ENCODE data around the gene KIF18A.
"Not testable (repeated sequence)": the region's sequence is repeated elsewhere in the genome, so short reads cannot be mapped to it uniquely, and the experiment has no call there.

KIF18A gene

DNA sequence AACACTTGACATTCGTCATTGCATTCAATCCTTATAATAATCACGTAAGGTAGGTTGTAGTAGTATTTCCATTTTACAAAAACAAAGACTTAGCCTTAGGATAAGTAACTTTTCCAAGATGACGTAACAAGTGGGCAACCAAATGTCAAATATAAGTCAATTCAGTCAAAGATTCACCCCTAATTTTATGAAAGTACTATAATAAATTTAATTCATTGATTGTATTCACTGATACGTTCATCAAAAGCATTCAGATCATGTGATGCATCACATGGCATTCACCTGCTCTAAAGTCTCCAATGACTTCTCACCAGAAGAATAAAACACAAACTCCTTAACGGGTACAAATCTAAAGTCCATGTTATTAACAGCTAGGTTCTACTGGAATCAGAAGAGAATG, 2.1 kb downstream of the KIF18A start:
- no peak for DNase-seq

DNA sequence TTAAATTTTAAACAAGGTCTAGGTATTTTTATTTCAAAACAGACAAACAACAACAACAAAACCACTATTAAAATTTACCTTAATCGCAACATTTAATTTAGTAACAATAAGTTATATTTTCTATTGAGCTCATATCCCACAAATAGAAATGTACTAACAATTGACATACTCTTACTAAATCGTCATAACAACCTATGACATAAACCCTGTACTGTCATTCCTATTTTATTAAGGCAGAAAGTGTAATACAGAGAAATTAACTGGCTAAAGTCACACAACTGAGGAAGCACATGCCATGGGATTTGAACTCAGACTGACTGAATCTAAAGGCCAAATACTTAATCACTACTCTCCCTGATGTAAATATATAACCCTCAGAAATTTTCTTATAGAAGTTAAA, 3.0 kb downstream of the KIF18A start:
- no peak for DNase-seq

DNA sequence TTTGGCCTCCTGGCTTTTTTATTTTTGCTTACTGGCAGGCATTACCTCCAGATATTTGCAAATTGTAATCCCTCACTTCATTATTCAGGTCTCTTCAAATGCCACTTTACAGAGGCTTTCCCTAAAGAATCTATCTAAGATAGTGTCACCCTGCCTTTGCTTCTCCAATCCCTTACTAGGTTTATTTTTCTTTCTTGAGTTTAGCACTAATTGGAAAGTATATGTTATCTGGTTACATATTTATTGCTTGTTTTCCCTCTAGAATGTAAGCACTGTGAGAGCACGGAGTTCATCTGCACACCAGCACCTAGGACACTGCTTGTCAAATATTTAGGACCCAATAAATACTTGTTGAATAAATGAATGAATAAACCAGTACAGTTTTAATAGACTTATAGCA, 3.5 kb downstream of the KIF18A start:
- no peak for DNase-seq

DNA sequence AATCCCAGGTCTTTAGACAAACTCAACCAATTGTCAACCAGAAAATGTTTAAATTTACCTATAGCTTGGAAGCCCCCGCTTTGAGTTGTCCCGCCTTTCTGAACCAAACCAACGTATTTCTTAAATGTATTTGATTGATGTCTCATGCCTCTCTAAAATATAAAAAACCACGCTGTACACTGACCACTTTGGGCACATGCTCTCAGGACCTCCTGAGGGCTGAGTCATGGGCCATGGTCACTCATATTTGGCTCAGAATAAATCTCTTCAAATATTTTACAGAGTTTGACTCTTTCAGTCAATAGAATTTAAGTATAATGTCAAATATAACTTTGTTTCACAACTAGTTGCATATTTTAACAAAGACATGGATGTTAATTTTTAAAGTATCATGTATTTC, 5.7 kb downstream of the KIF18A start:
- DNase-seq, result not testable (repeated sequence)

DNA sequence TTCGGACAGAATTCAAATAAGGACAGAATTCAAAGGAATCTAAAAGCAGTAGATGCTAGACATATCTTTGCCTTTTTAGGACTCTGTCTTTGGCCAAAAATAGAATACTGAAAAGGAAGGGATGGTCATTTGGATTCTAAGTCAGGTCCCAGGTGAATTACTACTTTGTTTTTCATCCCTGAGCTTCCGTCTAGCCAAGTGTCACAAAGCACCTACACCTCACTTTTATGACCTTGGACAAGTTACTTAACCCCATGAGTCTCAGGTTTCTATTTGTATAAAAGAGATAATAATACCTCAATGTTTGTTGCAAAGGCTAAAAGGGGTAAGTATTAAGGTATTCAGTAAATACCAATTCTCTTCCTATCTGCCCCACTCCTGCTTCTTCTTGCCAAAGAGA, 7.3 kb downstream of the KIF18A start:
- DNase-seq, result no peak

DNA sequence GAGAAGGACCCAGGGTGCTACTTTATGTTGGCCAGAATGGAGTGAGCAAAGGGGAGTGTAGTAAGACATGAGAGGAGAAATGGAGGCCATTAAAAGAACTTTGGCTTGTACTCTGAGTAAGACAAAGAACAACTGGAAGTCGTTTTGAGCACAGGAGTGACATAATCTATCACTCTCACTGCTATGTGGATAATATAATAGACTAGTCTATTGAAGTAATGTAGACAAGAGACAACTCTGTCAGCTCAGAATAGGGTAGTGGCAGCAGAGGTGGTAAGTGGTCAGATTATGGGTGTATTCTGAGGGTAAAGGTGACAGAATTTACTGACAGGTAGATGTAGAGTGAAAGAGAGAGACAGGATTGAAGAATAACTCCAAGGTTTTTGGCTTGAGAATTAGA, 8.2 kb downstream of the KIF18A start:
- no peak for DNase-seq

DNA sequence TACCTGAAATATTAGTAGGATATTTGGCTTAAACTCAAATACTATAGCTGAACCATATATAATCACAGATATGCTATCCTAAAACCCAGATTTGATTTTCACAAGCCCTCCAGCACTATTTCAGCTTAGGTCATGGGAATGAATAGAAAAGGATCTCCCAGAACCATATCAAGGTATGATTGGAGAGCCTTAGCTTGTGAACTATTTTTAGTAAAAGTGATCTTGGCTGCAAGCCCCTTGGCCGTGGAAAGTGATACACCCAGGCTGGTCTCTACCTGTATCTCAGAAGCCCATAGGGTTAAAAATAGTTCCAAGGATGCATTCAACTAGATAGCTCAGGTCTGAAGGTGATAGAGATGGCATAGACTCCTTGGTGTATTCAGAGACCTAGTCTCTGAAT, 9.7 kb downstream of the KIF18A start:
- DNase-seq, result no peak

DNA sequence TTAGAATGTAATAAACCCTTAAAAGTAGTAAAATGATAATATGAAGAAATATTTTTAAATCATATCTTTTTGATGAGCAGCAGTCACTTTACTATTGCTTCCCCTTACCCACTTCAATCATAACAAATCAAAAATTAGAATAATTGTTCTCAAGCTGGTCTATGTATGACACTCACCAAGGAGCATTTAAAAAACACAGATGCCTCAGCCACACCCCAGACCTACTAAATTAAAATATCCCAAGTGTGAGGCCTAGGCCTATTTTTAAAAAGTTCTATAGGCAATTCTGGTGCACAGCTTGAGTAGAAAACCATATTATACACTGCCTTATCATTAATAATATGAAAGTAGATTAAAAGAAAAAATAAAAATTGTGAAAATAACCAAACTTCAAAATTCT, 15.2 kb downstream of the KIF18A start:
- DNase-seq, result no peak

DNA sequence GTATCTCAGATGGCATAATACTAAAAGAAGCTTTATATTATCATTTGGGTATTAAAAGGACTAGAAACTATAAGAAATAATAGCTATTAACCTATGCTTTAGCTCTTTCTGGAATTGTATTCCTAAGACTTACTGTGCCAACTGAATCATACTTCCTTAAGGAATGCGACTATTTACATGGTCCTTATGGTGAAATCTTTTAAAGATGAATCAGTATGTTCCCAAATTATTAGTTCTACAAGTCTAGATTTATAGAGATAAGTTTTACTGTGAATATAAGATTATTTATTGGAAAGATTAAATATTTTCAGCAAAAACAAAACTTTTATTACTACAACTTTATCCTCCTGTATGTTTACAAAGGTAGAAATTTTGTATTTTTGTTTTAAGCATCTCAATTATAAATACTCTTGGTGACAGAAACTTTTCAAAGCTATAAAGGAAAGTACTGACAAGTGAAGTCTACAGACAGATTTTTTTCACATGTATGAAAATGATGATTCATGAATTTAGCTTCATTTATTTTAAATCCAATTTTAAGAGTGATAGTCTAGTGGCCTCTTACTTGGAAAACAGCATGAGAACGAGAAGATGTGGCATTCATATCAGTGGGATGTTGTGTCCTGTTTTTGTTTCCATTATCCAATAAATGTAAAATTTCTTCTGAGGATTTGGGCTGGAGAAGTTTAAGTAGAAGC, 17.8 kb downstream of the KIF18A start:
- no peak for DNase-seq

DNA sequence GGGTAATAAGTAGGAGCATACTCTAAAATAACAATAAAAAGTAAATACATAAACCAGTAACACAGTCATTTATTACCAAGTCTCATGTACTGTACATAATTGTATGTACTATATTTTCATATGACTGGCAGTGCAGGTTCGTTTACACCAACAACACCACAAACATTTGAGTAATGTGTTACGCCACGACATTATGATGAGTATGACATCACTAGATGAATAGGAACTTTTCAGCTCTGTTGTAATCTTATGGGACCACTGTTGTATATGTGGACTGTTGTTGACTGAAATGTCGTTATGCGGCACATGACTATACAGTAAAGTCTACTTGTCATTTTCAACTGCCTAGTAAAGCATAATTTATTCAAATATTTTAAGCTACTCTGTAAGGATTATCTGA, 18.6 kb downstream of the KIF18A start:
- no peak for DNase-seq

DNA sequence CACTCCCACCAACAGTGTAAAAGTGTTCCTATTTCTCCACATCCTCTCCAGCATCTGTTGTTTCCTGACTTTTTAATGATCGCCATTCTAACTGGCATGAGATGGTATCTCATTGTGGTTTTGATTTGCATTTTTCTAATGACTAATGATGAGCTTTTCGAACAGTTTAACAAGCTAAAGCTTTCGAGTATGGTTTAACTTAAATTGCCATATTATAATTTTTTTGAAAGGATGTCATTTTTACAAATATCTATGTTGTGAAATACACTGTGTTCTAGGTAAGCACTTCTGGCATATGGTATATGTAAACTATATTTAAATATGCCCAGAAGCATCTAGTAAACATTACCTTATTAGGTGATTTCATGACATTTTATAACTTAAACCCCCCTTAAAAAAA, 20.3 kb downstream of the KIF18A start:
- DNase-seq, result not testable (repeated sequence)

DNA sequence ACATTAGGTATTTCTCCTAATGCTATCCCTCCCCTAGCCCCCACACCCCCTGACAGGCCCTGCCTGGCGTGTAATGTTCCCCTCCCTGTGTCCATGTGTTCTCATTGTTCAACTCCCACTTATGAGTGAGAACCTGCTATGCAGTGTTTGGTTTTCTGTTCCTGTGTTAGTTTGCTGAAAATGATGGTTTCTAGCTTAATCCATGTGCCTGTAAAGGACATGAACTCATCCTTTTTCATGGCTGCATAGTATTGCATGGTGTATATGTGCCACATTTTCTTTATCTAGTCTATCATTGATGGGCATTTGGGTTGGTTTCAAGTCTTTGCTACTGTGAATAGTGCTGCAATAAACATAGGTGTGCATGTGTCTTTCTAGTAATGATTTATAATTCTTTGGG, 20.8 kb downstream of the KIF18A start:
- not testable (repeated sequence) for DNase-seq

DNA sequence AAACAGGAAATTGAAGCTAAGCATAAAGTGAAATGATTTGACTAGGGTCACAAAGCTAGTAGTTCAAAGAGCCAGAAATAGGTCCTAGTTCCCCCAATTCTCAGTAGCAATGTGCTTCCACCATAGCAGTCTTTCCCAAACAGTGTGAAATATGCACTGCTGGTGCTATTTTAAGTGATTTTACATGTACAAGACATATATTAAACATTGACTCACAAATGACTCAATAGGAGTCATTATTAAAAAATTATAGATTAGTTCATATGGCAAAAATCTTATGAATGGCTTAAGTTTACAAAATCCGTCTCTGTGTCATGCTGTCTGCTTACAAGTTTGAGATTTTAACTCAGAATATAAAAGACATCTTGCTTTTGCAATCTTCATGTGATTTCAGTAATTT, 21.4 kb downstream of the KIF18A start:
- DNase-seq, result no peak

DNA sequence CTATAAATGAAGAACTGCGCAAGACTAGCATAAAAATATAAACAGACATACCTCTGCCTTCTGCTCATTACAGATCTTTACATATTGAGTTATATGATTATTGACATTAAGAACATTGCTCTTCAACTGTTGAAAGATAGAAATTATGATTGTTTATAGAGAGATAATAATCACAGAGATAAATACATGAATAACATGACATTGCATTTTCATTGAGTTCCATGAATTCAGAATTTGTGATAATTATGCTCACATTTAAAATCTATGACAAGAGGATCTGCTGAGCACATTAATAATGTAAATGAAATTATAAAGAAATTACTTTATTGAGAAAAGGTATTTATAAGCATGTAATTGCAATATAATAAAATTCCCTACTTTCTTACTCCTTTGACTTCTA, 24.8 kb downstream of the KIF18A start:
- DNase-seq, result no peak

DNA sequence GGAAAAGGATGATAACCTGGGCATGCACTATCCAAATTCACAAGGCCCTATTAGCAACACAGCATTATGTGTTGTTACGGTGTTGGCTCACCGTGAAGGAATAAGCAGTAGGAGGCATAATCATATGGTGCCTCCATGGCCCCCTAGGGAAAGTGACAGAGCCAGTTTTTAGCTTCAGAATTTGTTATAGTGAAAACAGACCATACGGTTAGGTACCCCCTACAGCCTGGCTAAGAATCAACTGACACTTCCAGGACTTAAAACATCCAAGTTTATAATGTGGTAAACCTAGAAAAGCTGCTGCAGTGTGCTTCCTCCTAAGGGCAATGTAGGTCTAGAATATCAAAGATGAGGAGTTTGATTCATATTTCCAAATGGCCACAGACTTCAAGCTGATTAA, 30.4 kb downstream of the KIF18A start:
- DNase-seq, result no peak

DNA sequence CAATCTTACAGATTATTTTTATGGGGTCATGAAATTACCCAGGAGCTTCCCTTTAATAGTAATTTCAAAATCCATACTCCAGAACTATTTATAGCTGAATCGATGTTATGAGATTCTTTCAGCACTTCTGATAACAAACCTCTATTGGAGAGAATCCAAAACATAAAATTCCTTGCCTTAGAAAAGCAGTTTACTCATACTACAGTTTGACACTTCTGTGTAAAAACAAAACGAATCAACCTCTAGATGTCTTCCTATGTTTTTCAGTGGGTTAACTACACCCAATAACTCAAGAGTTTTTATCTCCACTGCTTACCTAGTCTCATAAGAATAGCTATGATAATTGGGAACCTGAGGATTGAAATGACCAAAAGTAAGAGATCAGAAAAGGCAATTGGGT, 35.6 kb downstream of the KIF18A start:
- DNase-seq, result no peak

DNA sequence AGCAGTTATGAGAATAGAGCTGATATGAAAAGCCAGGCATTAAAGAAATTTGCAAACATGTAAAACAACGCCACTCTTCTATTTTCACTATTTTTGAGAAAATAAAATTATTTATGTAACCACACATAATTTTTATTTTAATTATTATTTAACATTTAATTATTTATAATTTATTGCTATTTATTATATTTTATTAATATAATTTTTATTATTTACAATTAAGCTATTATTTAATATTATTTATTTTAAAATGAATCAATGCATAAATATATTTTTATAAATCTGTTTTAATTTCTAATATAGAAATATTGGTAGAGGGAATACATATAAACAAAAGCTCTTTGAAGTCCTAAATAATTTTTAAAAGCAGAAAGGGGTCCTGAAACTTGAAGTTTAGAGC, 36.7 kb downstream of the KIF18A start:
- DNase-seq, result no peak

DNA sequence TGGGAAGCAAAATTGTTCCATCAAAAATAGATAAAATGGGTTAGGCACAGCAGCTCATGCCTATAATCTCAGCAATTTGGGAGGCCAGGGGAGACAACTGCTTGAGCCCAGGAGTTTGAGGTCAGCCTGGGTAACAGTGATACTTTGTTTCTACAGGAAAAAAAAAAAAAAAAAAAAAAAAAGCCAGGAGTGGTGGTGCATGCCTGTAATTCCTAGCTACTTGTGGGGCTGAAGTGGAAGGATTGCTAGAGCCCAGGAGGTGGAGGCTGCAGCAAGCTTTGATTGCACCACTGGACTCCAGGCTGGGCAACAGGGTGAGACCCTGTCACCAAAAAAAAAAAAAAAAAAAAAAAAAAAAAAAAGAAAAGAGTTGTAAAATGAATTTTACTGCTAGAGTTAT, 49.6 kb downstream of the KIF18A start:
- no peak for DNase-seq

DNA sequence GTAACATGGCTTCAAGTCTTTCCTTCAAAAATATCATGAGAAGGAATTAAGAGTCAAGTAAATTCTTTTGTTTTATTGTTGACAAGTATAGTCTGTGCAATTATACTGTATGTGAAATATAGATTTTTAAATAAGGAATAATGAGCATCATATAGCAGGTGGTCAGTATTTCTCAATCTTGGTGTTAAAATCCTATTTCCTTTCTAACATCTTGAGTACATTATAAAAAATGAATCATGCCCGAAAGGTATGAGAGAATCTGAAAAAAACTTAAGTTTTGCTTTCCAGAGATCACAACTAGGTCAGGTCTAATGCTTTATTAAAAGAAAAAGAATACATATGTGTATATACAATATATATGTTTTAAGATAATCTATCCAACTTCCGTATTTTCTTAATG, 53.1 kb downstream of the KIF18A start:
- DNase-seq, result no peak

DNA sequence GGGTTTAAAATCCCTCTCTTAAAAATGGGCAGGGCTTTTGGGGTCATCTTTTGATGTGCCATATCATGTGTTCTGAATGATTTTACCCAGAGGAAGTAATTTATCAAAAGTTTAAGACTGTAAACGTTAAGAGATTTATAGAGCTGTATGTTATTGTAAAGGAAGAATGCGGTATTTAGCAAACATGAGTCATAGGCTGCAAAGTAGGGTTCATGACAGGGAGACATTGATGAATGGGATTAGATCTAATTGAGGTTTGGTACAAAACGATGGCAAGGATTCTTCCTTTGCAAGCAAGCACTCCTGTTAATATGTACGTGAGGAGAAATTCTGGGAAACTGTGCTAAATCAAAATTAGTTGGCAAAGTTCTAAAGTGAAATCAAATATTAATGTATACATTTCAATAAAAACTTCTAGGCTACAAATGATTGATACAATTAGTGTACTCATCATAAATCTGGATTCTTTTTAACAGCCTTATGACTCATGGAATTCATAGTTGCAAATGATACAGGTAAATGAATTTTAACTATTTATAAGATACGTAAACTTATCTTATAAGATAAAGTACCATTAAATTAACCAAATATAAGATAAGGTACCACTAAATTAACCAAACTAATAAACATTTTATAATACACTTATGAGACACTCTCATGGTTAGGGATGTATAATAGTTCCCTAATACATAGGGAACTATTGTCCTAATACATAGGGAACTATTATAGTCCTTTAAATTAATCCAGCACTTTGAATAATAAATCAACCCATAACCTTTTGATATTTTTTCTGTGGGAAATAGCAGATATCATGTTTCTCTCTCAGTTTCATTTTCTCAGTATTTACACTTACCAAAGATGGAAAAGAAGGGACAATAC, 58.4 kb downstream of the KIF18A start:
- DNase-seq, result no peak

DNA sequence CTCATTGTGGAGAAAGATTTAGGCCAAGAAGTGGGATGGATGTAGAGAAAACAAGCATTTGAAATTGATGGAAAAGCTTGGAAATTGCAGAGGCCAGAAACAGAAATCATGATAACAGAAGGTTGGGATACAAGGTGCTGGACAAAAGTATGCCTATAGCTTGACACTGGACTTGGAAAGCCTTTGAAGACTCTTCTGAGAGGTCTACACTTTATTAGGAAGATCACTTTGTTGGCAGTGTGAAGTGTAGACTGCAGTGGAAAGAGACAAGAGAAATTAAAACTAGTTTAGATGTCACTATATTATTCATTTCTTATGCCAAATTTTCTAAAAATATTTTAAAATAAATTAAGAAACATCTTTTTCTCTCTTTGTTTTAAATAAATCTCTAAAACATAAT, 59.1 kb downstream of the KIF18A start:
- no peak for DNase-seq

DNA sequence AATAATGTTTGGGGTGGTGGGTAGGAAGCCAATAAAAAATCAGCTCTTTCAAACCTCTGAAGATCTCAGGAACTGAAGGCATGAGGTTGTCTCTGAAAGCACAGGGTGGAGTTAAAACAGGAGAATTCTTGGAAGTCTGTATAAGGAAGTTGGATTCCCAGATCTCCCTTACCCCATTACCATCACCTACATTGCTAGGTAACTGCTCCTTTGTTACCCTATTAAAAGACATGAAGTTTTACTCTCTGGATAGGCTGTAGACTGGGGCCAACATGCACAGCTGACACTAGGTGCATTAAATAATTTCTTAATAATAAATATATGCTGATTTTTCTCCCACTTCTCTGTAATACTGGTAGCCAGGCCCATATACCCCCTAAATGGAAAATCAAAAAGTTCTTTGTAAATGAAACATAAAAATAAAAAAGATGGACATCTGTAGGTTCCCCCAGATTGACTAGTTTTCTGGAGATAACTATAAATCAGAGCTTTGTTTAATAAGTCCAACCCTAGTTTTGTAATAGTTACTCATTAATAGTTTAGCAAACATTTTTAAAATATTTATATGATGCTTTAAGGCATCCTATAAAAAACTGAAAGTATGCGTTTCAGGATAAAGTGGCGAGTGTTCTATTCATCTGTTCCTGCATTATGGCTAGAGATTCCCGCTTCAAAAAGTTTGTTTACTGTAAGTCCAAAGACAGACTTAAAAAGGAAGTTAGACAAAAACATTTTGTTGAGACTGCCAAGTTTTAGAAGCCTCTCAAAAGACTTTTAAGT, 63.8 kb downstream of the KIF18A start:
- no peak for DNase-seq

DNA sequence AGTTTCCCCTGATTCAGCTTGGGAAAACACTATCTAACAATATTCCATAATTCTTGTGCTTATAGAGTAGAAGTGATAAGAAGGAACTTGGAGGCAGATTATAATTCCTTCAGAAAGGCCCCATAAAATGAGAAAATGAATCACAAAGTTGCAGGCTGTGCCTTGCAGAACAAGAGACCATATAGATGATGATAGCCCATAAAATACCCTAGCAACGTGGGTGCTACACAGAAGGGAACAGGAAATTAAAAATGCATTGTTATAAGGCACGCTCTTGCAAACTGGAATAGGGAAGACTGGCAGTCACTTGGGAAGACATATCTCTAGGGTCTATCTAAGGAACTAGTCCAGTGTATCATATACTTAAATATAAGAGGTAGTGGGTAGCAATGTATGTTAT, 67.6 kb downstream of the KIF18A start:
- DNase-seq, result no peak

DNA sequence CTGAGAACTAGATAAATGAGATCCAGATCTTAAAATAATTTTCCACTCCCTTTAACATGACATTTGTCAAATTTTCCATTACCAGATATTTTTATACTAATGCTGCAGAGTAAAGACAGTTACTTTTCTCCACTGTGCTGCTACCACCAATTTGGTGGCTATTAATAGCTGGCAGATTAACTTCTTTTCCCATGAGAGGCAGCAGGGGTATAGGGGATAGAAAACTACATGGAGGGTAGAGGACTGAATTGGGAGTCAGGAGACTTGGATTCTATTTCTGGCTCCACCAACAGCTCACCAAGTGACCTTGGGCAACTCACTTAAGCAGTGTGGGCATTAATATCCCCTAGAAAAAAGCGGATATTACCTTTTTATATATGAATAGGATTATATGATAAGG, 69.2 kb downstream of the KIF18A start:
- no peak for DNase-seq

Measured in activated T-cell treated with anti-CD3 and anti-CD28 coated beads, Interleukin-2, amount 50 U/mL, for 48 hours (primary cell).